ENCODE data around the gene PTPMT1.

GRCh38 chr11:47536915-47537314 is 28.5 kb upstream of the PTPMT1 start:
- TF ChIP-seq CTCF (IDR thresholded peaks at IDR 0.05; ENCODE audit: low read depth, low read length, poor library complexity, severe bottlenecking) (no peak), EZH2phosphoT487 (IDR thresholded peaks at IDR 0.05; ENCODE audit: borderline replicate concordance, low read length) (no peak)

Data from DOHH2 (cell line).